GM18520 (cell line): ENCODE results near the gene PLCL1.

Experiments used
- ATAC-seq: cut with Tn5 transposase; IDR thresholded peaks from one replicate; pipeline ENCODE4 v1.9.1; 2021; ENCODE audit not compliant: unreplicated experiment

The PLCL1 gene

GRCh38 chr2:197920592-197921201 is 116.3 kb downstream of the PLCL1 start:
- no peak for ATAC-seq

DNA sequence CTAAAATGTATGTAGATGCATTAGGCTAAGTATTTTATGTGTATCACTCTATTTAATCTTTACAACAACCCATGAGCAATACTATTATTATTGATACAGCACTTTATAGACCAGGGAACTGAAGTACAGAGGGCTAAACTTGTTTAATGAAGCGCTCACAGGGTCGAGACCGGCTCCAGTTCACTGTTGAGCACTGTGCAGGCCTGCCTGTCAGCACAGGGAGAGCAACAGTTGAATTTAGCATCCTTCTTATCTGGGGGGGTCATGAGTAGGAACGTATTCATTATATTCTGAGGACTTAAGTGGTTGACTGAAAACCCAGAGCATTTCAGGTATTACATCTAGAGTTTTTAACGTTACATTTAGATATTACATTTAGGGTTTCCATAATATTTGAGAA is 120.1 kb downstream of the PLCL1 start:
- ATAC-seq: no peak

DNA sequence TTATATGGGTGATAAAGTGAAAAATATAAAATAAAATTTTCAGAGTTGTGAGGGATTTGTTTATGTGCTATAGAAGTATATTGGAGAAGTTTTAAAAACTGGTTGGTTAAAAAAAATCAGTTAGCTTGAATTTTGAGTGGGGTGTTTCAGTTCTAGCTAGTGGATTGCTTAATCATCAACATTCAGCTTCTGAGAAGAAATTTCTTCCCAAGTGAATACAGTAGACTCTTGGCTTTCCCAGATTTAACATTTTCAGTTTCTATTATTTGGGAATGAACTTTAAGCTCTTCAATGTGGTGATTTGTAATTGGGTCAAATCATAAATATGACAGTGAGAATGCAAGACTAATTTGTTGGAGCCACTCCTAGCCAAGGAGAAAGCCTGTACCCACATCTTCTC is 120.8 kb downstream of the PLCL1 start:
- no peak for ATAC-seq

DNA sequence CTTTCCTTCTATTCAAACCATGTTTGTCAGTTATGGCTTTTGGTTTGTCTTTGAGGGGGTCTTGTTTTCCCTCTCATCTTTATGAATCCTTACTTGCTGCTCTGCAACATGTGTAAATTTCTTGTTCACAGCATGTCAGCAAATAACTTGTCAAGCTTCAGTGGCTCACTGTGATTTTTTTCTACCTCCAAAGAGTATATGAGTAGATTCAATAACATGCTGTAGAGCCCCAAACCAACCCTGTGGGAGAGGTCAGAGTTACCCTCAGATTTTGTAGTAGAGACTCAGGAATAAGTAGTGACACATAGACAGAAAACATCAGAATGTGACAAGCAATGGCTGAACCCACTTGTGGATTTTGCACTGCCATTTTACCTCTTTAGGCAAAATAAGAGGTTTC is 121.6 kb downstream of the PLCL1 start:
- ATAC-seq: no peak

DNA sequence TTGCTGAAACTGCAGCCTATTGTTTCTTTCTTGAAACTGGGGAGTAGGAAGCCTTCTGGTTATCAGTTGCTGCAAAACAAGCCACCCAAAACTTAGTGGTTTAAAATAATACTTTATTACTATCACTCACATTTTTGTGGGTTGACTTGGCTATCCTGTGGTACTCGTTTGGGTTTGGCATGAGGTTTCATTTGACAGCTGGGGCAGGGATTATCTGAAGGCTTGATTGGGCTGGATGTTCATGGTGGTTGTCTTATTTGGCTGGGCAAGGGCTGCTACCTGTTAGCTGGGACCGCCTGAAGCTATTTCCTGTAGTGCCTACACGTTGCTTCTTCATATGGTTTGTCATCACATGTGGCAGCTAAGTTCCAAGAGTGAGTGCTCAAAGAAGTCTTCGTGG is 122.3 kb downstream of the PLCL1 start:
- no peak for ATAC-seq

GRCh38 chr2:197927994-197928393 is 123.6 kb downstream of the PLCL1 start:
- ATAC-seq: no peak

- ATAC-seq: no peak
Observed at GRCh38 chr2:197929008-197929885, 124.9 kb downstream of the PLCL1 start.

DNA sequence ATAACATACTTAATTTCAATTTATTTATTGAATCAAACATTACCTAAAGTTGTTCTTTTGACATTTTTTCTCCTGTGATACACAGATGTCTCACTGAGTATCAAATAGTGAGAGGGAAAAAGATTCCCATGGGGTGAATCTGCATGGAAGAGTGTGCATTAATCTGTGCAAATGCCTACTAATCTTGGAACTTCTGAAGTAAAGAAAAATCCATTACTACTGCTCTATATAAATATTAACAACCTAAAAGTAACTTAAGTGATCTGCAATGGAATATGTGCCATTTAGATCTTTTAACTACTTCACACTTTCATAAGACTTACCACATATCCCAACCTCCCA is 125.5 kb downstream of the PLCL1 start:
- no peak for ATAC-seq

DNA sequence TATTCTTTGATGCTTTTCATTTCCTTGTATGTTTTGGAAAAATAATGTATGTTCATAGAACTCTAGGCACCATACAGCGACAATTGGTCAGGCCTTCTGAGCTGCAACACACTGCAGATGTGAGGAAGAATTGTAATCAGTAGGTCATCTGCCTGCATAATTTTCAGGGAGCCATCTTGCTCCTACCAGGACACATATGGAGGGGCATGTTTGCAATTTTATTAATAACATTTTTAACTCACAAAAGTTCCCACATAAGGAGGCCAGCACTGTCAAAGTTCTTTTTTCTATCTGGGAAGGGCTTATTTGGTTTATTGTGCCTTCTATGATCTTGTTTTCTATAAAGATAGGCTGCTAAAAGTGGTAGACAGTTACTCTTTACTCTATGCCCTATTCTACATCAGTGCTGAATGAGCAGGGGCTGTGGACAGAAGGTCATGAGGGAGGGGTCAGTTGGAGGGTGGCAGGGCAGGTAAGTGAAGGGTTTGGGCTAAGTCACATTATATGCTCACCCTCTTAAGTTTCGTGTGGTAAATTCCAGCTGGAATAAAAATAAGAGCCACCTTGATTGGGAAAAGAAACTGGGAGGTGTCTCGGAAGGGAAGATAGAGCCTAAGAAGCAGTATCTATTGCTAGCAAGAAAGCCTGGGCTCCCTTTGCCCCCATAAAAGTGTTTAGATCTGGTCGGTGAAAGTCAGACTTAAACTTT is 126.3 kb downstream of the PLCL1 start:
- no peak for ATAC-seq

GRCh38 chr2:197931661-197932312 is 127.4 kb downstream of the PLCL1 start:
- peak; percentile 49 for ATAC-seq

GRCh38 chr2:197932374-197932773 is 128.0 kb downstream of the PLCL1 start:
- no peak for ATAC-seq

- no peak for ATAC-seq
Observed at GRCh38 chr2:197934261-197934933, 130.0 kb downstream of the PLCL1 start.

GRCh38 chr2:197934934-197935289 is 130.5 kb downstream of the PLCL1 start:
- no peak for ATAC-seq

DNA sequence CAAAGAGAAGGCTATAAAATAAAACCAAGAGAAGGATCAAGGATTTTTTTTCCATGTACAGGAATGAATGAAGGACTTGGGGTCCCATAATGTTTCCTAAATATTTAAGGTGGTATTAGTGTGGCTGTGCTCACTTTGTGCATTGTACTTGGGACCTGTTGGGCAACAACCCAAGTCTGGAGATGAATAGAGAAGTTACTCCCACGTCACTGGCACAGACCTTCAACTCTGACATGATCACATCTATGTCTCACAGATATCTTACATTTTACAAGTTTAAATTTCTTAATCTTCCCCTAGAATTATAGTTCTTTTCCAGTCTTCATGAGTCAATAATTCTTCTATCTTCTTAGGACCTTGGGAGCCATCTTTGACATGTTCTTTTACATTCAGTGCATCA is 133.4 kb downstream of the PLCL1 start:
- no peak for ATAC-seq

DNA sequence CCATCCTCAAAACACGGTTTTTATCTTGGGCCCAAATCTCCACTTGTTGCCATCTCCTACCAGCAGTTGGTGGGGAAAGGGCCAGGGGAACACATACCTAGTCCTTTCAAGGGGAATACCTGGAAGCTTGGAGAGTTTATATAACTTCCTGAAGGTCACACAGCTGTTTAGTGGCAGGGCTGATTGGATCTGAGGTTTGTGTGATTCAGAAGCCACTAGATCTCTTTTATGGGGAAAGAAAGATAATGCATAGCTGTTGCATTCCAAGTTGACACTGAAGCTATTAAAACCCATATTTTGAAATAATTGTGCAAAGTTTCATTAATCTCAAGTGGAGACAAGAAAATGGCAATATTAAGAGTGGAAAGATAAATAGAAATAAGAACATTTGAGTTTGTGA is 134.2 kb downstream of the PLCL1 start:
- no peak for ATAC-seq

DNA sequence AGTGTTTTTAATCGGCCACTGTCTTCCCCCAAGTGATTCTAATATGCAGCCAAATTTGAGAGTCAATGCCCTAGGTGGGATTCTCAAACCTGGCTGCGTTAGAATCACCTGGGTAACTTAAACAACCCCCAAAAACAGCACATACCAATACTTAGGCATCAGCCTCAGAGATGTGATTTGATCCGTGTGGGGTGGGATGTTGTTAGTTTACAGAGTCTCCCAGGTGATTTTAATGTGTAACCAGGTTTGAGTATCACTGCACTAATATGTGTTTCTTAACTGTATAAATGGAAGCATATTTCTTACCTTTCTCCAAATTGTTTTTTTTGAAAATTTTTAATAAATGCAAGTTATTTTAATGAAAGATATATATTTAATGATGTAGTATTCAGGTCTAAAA is 135.4 kb downstream of the PLCL1 start:
- ATAC-seq: no peak

GRCh38 chr2:197940382-197940781 is 136.0 kb downstream of the PLCL1 start:
- no peak for ATAC-seq

GRCh38 chr2:197941715-197942114 is 137.3 kb downstream of the PLCL1 start:
- ATAC-seq: no peak

DNA sequence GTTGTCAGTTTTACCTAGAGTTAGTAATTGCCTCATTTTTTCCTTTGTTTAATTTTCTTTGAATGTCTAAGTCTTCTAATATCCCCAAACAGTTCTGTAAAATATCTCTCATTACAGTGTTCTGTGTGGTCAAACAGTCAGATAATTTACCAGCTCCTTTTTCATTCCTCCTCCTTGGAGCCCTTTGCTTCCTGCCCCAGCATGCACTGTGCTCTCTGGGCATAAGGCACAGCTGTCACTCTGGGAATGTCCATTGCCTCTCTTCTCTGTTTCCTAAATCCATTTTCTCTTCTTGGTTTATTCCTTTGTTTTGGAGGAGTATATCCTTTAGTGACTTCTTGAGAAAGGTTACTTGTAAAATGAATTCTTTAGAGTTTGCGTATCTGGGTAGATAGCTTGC is 139.3 kb downstream of the PLCL1 start:
- ATAC-seq: no peak

- ATAC-seq: no peak
Observed at GRCh38 chr2:197944416-197945096, 140.2 kb downstream of the PLCL1 start.

- ATAC-seq: no peak
Observed at GRCh38 chr2:197946562-197946961, 142.2 kb downstream of the PLCL1 start.
